ENCODE results near the gene GTF2E1.
"Not testable (repeated sequence)": the region's sequence is repeated elsewhere in the genome, so short reads cannot be mapped to it uniquely, and the experiment has no call there.

GTF2E1 gene

DNA sequence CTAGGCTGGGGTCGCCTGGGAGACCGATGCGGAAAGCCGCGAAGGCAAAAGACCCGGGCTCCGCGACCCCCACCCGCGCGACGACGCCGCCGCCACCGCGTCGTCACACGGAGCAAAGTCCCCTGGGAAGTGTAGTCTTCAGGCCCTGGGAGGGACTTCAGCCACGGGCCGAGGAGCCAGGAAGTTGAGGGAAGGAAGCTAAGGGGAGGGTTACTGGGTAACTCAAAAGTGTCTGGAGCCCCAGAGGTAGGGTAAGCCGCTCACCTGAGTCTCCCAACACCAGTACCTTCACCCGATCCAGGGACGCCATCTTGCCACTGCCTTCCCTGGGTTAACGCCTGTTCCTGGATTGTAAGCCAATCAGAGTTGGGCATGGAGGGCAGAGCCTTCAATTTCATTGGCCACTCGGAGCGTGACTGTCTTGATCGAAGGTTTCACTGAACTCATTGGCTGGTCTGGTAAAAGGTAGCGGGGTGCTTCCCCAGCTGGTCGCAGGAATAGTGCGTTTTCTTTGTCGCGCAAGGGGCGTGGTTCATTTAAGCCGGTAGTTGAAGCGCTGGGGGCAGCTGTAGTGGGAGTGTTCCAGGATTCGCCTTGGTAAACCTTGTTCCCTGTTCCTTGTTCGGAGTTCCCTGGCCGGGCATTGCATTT lies at the start of gene GTF2E1, which contains the start of gene RABL3:
Gene GTF2E1, plus strand, starts transcription at position 547 of the 651 bp plus-strand sequence. CDS start 7,809 bp downstream, outside the sequence.
Gene RABL3, minus strand, starts transcription at position 319 of the 651 bp plus-strand sequence. Its CDS starts 9 bp downstream, at position 310.
- peak; percentile 97 to 99 (median 99) for DNase-seq

DNA sequence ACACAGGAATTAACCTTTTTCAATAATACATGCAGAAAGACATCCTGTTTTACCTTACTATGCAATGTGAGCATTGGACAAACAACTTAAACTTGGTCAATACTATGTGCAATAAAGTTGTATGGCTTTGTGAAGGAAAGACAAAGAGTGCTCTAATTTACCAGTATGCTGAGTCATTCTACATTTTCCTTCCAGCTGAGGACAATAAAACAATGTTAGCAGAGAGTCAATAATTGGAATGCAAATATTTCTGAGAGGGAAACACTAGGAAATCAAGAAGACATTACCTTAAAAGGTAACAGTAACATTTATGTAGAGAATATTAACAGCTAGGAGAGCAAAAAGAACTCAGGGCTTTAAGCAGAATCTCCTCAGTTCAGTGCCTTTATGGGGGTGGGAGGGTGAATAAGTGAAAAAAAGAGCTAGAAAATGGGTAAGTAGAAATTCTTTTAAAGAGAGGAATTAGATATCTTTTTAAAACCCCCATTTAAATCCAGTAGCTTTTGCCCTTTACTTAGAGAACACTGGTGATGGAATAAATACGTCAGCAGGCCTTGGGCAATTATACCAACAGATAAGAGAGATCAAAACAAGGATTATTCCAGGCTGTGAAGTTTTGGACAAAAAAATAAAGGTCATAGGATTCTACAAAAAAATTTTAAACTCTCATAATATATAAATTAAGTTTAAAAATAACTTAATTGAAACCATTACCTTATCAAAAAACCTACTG lies 48.9 kb upstream of the GTF2E1 start:
- DNase-seq = no peak

DNA sequence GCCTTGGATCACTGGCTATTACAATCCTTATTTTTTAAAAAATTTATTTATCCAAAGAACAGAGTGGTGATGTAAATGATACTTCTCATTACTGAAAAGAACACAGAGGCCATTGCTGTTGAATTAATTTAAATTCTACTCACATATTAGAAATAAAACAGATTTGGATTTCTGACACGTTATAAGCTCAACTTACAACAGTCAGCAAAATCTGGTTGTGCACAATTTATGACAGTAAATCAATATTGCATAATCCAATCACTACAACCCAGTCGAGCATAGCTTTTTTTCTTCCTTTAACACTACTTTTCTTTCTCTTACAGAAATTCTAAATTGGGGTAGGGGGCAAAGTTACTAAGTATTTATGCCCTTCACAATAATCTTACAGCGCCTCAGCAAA lies 43.2 kb upstream of the GTF2E1 start:
- DNase-seq = no peak

DNA sequence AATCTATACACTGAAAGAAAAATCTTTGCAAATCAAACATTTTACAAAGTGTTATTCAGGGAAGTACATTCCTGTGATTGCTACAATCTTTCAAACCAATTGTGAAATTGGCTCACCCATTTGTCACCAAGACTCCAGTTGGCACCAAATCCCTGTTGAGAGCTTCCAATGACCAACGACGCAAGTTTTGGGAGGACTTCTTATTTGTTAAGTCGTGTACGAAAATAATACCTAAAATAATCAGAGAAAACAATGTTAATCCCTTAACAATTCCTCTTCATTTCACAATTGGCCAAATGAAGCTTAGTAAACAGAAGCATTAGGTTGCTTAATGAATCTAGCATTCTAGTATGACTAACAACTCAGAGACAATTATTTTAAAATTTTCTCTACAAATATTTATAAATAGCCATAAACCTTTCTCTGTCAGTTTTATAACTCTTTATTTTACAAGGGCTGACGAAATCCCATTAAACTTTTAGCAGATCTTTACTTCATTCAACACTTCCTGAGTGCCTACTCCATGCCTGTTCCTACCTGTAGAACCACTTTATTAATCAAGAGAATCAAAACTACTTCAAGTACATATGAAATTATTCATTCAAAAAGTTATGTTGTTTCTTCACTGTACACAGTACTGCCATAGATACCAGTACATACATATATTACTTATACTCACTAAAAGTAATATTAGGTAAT lies 36.5 kb upstream of the GTF2E1 start:
- peak in 1 of 3 donors; percentile 5 for DNase-seq

DNA sequence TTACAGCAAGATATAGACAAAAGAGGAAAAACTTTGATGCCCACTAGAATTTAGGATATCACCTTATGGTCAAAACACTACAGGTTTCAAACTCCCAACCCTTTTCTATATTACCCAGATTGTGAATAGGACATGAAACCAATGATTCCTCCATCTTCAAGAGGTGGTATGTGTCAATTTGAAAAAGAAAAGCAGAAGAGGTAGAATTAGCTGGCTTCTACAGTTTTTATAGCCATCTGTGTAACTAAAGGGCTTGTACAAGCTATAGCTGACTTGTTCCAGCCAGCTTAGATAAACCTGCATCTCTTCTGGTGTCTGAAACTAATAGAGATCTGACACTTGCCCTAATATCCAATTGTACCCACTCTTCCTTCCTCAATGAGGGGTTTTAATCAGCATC lies 35.6 kb upstream of the GTF2E1 start:
- no peak for DNase-seq

DNA sequence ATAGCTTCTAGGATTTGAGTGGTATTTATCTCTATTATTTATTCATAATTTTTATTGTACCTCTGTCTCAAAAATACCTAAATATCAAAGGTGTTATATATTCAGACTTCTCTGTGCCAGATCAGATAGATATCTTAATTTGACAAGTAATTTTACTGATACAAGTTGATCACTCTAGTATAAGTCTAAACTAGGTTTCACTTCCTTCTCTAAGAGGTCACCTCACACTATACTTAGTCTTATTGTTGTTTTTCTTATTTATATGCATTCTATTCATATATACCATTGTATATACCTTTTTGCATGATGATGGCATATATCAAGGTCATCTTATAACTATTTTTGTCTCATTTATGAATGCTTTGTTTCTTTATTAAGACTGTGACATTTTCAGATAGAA lies 34.1 kb upstream of the GTF2E1 start:
- DNase-seq = no peak

DNA sequence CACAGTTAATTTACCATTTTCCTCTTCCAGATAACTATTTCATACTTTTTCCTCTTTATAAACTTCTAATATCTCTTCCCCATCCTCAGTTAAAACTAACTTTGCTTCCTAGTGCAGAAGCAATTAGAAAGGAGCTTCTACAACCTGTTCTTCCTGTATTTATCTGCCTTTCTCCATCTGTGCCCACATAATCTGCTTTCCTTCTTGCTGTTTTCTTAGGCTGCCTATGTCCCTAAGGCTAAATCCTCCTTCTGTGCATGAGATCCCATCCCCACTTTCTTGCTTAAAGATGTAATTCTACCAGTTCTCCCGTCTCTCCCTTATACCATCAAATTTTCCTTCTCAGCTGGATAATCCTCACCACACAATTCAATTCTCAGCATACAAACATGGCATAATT lies 32.2 kb upstream of the GTF2E1 start:
- no peak for DNase-seq

DNA sequence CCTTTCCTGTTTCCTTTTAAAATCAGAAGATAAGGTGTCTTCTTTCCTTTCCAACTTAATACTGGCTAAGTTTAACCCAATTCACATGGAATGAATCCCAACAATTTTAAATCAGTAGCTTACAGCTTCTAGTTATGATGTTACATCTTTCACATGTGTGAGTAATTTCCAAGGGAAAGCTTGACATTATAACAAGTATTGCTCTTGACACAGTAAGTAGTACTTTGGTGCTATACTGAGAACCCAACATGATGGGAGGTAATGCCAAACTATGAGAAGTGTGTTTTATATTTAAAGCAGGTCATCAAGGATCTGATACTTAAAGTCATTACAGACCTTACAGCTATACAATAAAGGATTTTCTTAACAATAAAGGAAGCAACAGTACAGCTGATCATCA lies 29.3 kb upstream of the GTF2E1 start:
- DNase-seq = no peak

DNA sequence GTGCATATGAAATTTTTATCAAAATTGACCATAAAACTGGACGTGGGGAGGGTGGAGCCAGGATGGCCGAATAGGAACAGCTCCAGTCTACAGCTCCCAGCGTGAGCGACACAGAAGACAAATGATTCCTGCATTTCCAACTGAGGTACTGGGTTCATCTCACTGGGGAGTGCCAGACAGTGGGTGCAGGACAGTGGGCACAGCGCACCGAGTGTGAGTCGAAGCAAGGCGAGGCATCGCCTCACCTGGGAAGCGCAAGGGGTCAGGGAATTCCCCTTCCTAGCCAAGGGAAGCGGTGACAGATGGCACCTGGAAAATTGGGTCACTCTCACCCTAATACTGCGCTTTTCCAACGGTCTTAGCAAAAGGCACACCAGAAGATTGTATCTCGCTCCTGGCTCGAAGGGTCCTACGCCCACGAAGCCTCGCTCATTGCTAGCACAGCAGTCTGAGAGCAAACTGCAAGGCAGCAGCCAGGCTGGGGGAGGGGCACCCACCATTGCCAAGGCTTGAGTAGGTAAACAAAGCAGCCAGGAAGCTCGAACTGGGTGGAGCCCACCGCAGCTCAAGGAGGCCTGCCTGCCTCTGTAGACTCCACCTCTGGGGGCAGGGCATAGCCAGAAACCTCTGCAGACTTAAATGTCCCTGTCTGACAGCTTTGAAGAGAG lies 23.2 kb upstream of the GTF2E1 start:
- not testable (repeated sequence) for DNase-seq

DNA sequence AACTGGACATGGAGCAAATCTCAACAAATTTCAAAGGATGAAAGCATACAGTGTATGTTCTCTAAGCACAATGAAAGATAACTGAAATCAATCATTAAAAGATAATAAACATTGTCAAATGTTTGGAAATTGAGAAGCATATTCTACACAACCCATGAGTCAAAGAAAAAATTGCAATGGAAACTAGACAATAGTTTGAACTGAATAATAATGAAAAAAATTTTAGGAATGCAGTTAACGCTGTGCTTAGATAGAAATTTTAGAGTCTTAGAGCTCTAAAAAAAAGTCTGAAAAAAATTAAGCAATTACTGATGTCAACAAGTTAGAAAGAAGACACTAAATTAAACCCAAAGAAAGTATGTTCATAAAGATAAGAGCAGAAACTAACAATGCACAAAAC lies 15.8 kb upstream of the GTF2E1 start:
- no peak for DNase-seq

DNA sequence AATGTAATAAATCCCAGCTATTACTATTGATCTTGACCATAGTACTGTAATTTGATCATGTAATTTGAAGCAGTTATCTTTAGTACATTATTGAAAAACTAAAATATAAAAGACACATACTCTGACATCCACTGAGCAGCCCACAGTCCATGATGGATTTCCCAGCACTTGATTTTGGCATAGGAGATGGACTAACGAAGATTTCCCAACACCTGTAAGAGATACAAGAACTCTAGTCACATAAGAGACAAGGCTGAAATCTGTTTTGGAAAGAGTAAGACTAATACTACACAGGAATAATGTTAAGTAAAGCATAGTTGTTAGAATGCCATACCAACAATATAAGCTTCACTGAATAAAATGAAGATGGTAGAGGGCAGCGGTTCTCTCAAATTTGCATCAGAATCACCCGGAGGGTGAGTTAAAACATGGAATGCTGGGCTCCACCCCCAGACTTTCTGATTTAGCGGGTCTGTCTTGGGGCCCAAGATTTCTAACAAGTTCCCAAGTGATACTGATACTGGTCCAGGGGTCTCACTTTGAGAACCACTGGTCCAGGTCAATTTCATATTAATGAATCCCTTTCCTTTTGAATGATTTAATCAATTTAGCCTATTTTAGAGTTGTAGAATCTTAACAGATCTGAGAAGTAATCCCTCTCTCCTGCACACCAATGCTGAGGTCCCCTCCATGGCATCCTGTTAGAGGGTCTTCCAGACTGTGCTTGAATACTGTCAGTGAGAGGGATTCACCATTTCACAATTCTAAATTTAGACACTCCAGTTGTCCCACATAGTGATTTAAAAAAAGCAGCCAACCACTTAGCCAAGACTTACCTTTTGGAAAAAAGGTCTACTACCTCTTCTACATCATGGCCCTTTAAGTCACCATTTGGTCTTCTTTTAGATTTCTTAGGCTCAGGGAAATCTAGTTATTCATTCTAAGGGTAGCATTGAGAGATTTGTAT lies 11.7 kb upstream of the GTF2E1 start:
- DNase-seq = no peak

DNA sequence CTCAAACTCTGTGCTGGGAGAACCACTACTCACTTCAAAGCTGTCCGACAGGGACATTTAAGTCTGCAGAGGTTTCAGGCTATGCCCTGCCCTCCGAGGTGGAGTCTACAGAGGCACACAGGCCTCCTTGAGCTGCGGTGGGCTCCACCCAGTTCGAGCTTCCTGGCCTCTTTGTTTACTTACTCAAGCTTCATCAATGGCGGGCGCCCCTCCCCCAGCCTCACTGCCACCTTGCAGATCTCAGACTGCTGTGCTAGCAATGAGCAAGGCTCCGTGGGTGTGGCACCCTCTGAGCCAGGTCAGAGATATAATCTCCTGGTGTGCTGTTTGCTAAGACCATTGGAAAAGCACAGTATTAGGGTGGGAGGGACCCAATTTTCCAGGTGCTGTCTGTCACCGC lies 4.5 kb upstream of the GTF2E1 start:
- not testable (repeated sequence) for DNase-seq

DNA sequence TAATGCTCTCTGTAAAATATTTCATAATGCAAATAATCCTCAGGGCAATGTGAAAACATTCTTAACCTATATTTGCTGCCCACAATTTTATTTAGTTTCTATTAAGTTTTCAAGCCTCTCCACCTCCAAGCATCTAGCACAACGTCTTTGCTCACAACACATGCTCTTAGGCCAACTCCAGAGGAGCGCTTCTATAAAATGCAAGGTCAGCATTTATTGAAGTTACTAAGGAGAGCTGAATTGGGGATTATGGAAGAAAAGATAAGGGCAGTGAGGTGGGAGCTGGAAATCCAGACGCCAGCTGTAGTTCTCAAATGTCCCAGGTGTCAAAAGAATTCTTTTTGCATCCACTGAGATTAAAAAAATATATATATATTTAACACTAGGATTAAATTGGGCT lies 1.2 kb upstream of the GTF2E1 start:
- DNase-seq = no peak

DNA sequence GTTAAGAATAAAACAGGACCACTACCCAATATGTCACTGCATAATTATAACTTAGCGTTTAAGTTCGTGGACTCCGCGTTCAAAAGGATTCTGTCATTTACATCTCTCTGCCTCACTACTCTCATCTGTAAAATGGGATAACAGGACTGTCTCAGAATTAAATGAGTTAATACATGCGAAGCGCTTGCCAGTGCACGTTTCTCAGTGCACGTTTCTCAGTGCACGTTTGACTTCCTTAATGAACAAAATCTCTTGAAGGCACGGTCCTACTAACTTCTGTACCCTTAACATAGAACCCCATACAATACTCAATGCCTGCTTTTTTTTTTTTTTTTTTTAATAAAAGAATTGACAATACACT lies 727 bp upstream of the GTF2E1 start:
- no peak for DNase-seq

DNA sequence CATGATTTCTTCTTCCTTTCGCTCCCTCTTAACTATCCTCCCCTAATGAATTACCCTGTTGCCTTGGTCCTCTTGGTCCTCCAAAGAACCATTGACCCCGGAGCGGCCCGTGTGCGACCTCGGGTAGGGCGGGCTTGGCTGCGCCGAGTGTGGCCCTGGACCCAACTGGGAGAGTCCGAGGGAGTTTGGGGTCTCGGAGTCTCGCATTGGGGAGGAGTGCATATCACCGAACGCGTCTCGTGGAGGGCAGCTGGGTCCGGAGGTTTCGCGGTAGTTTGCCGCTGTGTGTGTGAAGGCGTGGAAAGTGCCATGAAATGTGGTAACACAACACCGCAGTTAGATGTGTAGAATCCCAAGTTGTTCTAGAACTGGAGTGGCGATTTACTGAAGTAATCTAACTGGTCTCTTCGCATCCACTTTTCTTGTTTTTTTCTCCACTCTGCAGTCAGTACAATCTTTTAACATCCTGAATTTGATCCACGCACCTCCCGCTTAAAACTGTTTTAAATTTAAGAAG lies 363 bp downstream of the GTF2E1 start:
- no peak for DNase-seq

DNA sequence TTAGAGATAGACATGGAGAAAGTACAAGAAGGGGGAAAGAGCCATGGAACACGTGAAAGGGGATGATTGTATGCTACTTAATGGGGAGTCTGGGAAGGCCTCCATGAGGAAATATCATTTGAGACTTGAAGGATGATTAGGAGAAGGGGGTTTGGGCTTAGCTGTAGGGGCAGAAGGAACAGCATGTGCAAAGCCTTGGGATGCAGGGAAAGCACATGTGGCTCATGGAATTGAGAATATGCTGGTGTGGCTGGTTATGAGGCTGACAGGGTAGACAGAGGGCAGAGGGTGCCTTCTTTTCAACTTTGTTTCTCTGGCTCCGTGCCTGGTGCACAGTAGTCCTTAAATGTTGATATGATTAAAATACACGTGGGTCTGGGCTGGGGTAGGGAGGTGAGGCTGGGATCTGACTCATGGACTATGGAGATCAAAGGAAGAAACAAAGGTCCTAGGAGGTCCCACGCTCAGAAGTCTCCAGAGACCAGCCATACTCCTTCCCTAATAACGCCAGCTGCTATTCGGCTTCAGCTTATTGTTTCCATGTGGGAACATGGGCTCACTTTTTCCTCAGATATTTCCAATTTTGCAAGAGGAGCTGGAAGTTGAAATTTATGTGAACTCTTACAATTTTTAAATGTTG lies 1.1 kb downstream of the GTF2E1 start:
- DNase-seq = peak in 1 of 3 donors; percentile 5

DNA sequence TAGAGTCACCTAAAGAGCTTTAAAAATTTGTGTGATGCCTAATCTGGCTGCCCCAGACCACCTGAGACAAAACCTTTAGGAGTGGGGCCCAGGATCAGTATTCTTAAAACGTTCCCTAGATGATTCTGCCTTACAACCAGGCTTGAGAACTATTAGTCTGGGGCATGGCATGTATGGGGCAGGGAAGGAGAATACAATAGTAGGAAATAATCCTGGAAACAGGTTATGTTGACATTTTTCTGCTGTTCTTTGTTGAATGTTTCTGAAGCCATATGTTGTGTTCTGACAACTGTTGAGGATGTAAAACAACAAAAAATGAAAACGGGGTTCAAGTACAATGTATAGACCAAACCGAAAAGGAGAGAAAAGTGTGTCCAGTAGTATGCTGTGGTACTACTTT lies 2.9 kb downstream of the GTF2E1 start:
- no peak for DNase-seq

DNA sequence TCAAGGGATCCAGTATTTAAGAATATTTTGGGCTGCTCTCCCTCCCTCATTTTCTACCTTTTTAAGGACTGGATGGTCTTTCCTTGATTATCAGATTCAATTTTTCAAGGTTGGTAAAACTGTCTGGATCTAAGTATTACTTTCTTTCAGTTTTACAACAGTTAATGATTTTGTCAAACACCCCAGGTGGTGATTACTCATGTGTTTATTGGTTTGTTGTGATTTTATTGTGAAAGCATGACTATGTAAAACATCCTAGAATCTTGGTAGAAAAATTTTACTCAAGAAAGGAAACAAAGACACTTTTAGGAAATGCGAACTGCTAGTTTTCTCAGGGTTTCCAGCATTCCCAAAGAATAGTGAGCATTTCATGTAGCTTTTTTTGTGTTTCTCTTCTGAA lies 7.3 kb downstream of the GTF2E1 start:
- peak in 1 of 3 donors; percentile 24 for DNase-seq

DNA sequence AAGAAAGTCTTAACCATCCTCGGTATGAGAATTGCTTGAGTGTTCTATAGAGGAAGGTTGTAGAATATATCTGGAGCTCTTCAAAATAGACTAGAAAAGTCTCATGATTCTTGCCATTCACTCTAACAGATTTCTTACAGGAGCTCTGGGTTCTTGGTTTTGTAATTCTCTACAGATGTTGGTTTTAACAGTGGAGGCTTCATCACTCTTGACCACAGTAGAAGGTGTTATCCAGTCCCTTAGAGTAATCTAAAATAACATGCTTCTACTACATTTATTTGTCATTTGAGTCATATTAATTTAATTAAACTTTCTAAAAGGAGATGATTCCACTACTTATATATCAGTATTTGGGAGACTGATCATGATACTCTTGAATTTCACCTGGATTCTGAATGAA lies 9.7 kb downstream of the GTF2E1 start:
- no peak for DNase-seq

DNA sequence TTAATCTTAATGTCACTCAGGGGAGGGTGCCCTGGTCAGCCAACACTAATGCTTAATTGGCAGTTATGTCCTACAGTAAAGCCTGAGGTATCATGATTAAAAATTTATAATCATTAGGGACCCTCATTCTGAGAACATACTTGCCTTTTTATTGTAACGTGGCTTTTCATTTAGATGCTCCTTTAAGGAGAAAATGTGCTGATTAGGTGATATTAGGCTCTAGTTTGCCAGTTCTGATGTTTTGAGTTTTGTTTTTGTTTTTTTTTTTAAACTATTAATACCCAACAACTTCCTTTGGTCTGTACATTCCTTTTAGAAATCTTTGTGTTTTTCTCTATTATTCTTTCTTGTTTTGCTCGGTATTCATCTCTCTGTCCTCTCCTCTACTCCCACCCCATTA lies 10.3 kb downstream of the GTF2E1 start:
- DNase-seq = peak in 1 of 3 donors; percentile 17

DNA sequence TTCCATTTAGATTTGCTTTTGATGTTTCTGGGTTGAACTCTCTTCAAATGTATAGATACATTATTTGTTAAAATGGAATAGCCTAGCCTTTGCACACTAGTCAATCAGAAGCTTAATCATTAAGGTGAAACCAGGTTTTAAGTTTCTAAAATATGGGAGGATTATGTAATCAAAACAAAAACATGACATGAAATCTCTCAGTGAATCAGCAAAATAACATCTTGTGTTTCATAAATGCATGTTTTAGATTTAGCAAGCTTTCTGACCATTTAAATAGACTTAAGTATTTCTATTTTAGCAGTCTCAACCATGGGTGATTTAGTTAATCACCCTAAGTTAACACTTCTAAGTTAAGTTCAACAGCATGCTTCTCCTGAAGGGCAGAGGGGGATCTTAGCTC lies 11.3 kb downstream of the GTF2E1 start:
- DNase-seq = no peak
